CD4-positive, alpha-beta T cell treated with Interleukin-21 for 1 hour (primary cell): ENCODE measurements around the gene FAT1.

Experiments
- DNase-seq: peaks from one replicate; pipeline ENCODE4 v3.0.0-alpha.2; 2020

Gene FAT1

DNA sequence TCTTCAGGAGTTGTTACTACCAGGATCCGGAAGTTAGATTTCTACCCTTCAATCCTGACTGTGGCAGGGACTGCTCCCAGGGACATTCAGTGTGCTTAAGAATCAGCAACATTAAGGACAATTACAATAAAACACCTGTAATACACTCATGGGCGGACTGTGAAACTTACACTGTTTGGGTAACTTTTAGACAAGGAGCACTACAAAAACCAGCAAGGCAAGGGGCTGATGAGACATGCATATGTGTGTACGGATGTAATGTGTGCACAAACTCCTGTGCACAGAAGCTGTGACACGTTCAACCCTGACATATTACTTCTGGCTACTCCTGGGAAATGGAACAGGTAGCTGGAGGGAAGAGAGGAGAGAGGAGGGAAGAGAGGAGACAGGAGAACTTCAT lies 75.8 kb downstream of the FAT1 start:
- no peak for DNase-seq

DNA sequence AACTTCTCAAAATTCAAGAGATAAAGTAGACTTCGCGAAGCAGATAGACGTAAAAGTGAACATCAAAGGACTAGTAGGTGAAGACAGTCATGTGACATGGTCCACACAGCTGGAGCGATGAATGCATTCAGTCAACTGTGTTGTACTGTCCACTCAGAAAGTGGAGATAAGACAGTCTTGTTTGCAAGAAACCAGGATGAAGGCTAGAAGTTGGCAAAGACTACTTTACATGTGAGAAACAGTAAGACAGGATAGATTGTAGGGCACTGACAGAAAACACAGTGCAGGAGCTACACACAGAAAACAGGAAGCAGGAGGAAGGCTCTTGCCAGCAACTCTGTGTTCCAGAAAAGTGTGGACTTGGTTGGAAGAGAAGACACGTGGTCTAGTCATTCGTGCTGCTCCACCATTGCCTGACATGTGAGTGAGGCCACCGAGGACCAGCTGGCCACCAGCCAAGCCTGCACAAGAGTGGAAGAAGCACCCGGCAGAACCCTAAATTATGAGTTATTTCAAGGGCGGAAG lies 78.9 kb downstream of the FAT1 start:
- DNase-seq = no peak

DNA sequence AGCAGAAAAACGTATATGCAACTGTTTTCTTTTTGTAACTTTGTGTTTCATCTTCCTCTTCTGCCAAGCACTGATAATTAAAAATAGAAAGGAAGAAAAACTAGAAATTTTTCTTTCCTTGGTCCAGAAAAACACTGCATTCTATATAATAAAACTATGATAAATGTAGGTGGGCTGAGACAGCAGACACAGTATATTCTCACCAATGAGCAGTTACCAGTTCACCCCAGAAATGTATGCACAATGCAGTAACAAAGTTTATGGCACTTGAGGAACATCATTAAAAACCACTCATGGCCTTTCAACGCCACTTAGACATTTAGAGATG lies 79.4 kb downstream of the FAT1 start:
- DNase-seq = no peak

DNA sequence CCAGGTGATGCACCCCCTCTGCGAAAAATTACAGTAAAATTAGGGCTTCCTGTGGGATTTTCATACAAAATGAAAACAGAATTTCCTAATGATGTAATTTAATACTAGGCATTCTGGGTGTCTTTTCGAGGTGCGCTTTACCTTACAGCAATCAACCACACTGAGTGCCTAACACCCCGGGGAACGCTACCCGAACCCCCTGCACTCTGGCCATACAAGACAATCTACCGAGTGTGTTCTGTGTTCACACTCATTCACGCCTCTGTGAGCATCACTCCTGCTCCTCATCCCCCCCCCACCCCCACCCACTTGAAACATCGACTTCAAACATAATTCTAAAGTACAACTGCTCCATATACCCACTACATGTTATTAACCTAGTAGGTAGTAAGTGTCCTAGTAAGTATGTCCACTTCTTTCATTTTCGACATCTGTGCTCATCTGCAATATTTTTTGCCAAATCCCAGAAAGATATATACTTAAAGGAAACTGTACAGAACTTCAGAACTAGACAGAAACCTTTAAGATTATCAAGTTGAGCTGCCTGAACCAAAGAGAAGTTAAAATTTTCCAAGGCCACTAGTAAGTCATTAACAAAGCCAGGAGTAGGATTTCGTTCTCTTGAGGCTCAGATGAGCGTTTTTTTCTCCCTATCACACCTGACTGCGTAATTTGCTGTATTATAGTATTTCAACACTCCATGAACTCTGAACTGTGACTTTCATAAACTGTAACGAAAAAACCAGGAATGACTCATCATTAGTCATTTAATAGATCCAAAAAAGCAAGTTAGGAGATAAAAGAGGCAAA lies 80.0 kb downstream of the FAT1 start:
- DNase-seq = no peak

DNA sequence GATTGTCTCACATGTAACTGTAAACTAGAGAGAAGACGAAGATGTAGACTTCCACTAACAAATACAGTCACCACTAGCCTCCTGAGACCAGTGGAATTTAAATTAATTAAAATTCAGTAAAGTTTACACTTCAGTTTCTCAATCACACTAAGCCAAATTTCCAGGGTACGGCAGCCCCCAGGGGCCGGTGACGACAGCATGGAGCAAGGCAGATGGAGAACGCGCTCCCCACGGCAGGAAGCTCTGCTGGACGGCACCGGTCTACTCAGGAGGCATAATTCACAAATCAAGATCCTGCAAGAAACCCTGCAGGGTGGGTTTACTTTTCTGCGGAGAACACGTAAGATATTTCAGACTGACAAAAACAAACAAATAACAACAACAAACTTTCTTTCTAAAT lies 80.7 kb downstream of the FAT1 start:
- DNase-seq = no peak

DNA sequence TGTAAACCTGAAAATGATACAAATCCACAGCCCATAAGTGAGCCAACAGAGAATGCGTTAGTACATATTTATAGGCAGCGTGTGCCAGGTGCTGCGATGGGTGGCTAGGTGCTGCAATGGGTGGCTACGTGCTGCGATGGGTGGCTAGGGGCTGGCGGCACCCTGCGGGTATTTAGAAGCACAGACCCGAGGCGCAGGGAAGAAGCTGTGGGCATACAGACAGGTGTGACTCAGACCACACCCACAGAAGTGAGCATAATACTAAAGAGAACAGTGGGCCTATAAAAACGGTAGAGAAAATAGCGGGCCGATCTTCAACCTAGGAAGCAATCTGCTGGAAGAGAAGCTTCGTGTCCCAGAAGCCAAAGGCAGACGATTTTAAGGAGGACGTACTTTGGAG lies 81.1 kb downstream of the FAT1 start:
- no peak for DNase-seq

DNA sequence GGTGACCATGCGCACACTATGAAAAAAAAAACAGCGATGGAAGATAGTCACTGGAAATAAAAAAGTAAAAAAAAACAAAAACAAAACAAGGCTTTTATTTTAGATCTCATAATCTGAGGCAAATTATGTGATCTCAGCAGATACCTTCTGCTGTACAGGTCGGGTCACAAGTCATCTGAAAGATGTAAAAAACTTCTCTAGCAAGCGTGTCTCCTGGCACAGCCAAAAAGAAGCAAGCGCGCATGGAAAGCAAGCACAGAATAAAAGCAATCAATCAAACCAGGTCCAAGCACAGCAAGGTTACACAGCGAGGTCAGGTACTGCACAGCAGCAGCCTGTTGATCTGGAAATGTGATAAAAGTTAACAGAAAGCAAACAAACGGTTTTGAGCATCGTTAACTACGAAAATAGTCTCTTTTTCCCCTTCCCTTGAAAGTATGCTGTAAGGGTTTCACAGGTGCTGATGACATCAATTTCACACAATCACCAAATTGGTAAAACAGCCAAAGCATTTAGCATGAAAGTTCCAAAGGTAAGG lies 89.0 kb downstream of the FAT1 start:
- no peak for DNase-seq

DNA sequence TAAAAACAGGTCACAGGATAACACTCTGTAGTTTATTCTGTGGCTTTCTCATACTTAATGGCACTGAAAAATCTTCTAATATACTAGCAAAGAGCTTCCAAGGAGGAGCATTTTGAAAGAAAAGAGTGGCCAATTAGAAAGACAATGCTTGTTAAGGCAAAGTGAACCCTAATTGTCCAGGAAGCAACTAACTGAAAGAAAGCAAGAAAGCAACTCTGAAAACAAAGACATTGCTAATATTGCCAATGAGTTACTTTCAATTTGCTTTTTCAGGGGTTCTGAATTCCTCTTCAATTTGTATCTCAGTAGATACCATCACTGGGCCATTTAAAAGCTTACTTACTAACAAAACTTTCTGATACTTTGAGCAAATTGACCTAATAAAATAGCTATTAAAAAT lies 89.8 kb downstream of the FAT1 start:
- DNase-seq = no peak

DNA sequence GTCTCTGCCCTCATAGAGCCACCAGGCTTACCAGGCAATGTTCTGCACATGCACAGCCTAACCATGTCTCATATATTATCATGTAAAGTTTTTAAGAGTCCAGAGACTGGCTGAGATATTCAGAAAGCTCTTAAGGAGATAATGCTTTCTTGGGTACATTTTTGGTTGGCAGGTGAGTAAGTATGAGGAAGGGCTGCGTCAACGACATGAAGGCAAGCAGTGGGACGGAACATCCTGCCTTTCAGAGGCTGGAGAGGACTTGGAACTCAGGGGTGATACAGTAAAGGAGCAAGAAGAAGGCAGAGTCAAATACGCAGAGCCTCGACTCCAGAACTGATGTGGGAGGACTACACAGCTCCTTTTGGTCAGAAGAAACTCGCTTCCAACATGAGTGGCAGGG lies 93.5 kb downstream of the FAT1 start:
- DNase-seq = no peak

DNA sequence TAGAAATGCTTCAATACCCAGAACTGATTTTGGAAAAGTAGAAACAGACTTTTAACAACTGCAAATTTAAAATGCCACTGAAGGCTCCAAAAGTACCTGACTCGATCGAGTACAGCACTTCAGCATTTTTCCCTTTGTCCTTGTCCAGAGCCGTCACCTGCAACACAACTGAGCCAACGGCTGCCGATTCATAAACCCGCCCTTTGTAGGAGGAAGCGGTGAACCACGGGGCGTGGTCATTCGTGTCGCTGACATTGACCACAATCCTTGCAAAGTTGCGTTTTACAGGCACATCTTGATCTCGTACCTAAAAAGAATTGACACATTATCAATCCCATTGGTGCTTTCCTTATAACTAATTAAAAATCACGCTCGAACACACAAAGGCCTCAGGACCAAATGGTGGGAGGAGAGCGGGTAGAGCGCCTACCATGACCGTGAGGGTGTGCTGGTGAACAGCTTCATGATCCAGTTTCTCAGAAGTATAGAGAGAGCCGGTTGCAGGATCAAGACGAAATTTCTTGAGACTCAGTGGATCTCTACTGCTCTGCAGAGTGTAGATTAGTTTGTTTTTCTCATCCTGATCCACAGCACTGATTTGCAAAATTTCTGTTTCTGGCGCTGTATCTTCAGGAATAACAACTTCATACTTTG lies 95.5 kb downstream of the FAT1 start:
- no peak for DNase-seq

DNA sequence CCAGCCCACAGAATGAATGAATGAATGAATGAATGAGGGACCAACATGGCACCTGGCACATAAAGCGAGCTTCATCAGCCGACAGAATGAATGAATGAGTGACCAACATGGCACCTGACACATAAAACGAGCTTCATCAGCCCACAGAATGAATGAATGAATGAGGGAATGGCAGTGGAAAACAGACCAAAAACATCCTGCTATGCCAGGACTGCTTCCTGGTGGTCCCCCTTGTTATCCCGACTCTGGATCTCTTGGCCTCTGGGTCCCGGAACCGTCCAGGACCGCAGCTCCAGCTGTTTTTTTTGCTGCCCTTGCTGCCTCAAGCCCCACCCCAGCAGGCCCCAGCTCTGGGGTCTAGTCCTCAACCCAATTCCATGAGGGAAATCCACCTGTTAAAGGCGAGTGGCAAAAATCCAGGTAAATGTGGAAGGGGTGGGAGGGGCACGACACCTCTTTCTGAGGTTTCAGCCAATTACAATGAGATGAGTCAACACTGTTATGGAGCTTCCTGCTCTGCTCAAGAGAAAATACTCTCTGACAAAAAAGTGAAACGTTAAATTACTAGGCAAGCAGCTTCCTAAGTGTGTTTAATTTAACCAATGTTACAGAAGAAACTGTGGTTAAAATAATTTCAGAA lies 96.3 kb downstream of the FAT1 start:
- DNase-seq = no peak

DNA sequence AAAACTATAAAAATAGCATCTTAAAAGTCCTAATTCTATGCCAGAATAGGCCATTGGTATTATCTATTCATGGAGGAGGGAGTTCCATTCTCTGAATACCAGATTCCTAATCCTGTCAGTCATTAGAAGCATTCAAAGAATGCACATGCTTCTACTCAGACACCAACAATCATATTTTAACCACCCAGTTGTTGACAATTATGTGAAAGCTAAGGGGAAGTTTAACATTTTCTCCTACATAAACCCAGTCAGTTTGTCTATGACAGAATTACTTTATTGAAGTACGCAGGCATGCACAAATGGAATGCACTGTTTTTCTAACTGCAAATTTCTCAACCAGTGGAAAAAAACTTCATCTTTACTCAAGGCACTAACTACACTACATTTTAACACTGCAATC lies 98.7 kb downstream of the FAT1 start:
- no peak for DNase-seq

DNA sequence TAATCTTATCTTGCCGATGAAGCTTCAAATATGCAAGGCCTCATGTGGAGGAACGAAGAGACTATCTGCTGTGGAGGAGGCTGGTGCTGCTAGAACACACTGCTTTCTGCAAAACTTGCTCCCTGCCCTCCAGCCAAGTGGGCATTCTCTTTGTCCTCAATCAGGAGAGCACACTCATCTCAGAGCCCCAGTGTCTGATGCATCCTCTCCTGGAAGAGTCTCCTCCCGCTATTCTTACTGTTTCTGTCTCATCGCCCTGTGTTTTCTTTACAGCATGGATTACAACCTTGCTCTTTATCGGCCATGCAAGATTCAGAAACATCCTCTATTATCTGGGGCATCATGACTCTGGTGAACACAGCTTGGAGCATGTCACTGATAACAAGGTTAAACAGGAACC lies 100.1 kb downstream of the FAT1 start:
- DNase-seq = no peak

DNA sequence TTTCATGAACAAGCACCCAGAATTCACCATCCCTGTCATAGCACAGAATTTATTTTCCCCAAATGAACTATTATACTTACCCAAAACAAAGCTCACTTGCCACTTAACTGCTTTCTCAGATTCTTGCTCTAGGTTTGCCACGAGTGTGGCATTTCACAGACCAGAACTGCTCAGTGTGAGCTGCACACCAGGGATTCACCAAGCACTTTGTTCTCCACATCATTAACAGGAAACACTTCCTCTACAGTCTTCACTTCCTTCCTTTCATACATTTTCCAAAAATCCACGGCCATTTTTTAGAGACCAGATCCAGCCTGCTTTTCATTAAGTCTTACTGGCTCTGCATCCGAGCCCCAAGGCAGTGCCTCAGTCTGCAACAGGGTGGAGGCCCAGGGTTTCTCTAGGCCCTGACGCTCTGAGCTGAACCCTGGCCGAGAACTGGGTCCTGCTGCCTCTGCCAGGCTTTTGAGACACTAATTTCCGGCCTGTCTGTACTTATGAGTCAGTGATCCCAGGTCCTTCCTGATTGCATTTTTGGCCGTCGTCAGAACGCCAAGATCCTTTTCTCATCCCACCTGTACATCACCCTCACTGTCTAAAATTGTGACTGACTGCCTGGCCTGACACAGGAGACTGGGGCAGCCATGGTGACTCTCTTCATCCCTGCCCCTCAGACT lies 100.7 kb downstream of the FAT1 start:
- no peak for DNase-seq

DNA sequence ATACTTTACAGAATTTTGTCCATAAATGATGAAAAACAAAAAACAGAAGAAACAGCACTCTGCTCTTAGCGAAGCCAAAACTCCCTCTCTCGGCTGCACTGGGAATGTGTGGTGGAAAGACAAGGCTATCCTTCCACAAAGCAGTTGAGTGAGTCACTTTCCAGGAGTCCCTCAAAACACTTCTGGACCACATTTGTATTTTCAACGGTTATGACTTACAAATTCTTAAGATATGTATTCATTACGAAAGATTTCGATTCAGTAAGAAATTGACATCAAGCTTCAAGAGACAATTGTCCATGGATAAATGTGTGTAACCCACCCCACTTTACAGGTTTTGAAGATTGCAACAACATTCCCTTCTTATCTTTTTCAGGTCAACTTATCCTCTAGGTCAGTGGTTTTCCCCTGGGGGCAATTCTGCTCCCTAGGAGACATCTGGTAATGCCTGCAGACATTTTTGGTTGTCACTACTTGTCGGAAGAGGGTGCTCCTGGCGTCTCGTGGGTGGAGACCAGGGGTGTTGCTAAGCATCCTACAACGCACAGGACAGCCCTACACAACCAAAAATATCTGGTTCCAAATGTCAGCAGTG lies 101.6 kb downstream of the FAT1 start:
- no peak for DNase-seq

DNA sequence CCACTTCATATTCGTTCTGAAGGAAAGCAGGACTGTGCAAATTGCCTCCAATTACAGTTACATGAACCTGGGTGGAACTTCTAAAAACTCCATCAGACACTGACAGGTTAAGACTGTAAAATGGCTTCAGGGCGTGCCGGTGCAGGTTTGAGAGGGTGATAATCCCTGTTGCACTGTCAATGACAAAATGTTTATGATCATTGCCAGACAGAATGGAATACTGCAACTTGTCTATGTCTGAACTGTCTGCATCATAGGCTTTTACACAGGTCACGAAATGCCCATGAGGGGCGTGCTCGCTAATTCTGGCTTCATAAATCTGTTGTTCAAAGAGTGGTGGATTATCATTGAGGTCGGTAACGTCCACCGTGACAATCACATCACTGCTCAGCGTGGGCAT lies 104.6 kb downstream of the FAT1 start:
- DNase-seq = no peak

DNA sequence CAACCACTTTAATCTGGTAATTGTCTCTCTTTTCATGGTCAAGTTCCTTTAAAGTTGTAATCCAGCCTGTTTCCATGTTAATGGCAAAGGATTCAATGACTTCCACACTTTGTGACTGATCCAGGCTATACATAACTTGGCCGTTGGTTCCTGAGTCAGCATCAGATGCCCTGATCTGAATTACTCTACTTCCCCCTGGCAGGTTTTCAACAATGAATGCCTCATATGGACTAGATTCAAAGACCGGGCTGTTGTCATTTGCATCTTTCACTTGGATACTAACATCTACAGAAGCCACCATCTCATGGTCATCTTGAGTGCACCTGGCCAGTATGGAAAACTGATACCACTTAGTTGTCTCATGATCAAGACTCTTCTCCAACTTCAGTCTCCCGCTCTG lies 105.7 kb downstream of the FAT1 start:
- no peak for DNase-seq

DNA sequence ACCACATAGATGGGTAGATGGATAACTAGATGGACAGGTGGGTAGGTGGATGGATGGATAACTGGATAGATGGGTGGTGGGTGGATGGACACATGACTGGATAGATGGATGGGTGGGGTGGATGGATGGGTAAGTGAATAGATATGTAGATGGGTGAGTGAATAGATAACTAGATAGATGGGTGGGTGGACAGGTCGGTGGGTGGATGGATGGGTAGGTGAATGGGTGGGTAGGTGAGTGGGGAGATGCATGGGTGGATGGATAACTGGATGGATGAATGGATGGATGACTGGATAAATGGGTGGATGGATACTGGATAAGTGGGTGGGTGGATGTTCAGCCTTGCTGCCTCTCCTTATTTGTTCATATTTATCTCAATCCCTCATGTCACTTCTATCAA lies 116.2 kb downstream of the FAT1 start:
- no peak for DNase-seq

DNA sequence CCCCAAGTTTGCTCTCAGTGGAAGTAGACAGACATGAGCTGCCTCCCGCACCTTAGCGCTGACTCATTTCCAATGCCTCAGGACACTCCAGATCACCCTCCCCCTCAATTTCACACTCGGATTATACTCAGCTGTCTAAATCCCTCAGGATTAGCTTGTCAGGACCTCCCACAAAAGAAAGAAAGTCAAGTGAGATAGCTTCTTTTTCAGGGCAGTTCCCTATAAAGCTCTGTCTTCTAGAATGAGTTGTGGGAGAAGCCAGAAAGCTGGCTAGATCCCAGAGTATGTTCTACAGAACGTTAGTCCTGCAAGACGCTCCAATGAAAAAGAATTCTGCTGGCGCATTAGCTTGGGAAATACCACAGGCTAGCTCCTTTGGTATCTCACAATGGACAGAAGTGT lies 117.1 kb downstream of the FAT1 start:
- DNase-seq = no peak

DNA sequence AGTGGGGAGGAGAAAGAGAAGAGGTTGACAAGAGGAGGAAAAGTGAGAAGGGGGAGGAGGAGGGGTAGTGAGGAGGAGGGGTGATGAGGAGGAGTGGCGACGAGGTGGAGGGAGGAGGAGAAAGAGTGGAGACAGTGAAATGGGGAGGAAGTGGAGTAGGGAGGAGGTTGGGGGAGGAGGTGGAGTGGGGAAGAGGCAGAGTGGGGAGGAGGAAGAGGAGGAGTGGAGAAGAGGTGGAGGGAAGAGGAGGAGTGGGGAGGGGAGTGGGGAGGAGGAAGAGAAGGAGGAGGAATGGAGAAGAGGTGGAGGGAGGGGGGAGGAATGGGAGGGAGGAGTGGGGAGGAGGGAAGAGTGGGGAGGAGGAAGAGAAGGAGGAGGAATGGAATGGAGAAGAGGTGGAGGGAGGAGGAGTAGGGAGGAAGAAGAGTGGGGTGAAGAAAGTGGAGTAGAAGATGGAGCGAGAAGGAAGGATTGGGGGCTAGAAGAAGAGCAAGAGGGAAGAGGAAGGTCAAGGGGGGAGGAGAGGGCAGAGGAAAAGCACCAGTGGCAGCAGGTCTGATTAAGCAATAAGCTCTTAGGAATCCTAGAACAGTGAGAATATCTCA lies 118.3 kb downstream of the FAT1 start:
- no peak for DNase-seq

DNA sequence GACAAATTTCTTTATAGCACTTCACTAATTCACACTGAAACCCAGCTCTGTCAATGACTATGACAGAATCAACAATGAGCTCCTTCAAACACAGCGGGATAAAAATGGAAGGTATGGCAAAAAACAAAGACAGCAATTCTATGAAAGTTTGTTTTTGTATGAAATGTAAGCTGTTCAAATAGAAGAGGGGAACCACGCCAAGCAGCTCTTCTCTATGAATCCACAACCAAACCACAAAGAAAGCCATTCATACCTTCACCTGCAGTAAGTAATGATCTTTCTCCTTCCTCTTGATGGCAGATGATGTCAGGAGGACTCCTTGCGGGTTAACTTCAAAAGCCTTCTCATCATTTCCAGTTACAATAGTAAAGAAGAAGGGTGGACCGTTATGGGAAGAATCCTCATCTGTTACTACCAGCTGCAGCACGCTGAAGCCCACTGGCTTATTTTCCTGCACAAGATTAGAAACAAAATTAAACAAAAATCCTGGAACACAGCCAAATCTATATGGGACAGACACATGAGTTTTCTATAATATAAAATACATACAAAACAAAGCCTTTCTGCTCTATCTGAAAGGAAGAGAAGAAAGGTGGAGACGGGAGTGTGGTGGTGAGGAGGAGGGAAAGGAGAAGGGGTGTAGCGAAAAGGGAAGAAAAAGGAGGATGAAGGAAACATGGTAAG lies 119.4 kb downstream of the FAT1 start:
- no peak for DNase-seq

DNA sequence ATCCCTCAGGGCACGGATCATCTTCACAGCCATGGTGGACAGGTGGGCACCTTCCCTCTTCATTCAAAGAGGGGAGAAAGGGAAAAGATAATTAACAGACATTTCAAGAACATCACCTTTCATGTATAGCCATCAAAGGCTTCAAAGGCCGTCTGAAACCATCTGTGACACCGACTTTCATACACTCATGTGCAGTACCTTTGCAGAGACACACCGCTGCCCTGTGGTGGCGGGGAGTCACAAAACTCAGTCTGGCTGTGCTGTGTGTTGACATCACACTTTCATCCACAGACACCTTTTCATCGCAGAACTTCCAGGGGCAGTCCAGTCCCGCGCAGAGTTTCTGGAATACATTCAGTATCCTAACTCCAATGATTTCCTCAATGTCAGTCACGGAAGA lies 120.7 kb downstream of the FAT1 start:
- DNase-seq = no peak
